HepG2 (cell line): ENCODE results near the gene ZBTB25. TPM values are rescaled to one million over a fixed set of nuclear protein-coding genes. Genes with fewer than 3 reads are reported as not detected.

Experiments used
- AGO1 ChIP-seq: fragments of 200-400 bp; formaldehyde crosslinking; IDR thresholded peaks from 2 replicates; pipeline ENCODE4 v1.6.1; 2017; ENCODE audit warnings: mild to moderate bottlenecking, low read depth, low read length, moderate library complexity; ENCODE audit not compliant: poor library complexity, severe bottlenecking
- MAFG ChIP-seq: sonication (generic); formaldehyde crosslinking; IDR thresholded peaks from 2 replicates; pipeline ENCODE4 v1.5.1; 2020; ENCODE audit warnings: mild to moderate bottlenecking, missing genetic modification reagents
- NFKBIZ ChIP-seq: IDR thresholded peaks from 2 replicates; pipeline ENCODE4 v1.6.1; 2018; ENCODE audit warnings: missing genetic modification reagents, missing compliant biosample characterization
- SSRP1 ChIP-seq: IDR thresholded peaks from 2 replicates; pipeline ENCODE4 v1.6.1; 2016; ENCODE audit warnings: control low read depth
- TBL1XR1 ChIP-seq: fragments of 150-350 bp; IDR thresholded peaks from 2 replicates; pipeline ENCODE4 v1.6.1; 2014; ENCODE audit warnings: borderline replicate concordance, low read length; ENCODE audit not compliant: partially characterized antibody
- TBP ChIP-seq: sonication (generic); formaldehyde crosslinking; IDR thresholded peaks from 2 replicates; pipeline ENCODE4 v1.5.0; 2020; ENCODE audit warnings: missing genetic modification reagents
- ZKSCAN5 ChIP-seq: sonication (generic); formaldehyde crosslinking; IDR thresholded peaks from 2 replicates; pipeline ENCODE4 v1.5.1; 2020; ENCODE audit warnings: mild to moderate bottlenecking, missing genetic modification reagents
- ZNF160 ChIP-seq: sonication (generic); formaldehyde crosslinking; IDR thresholded peaks from 2 replicates; pipeline ENCODE4 v1.8.0; 2022; ENCODE audit warnings: mild to moderate bottlenecking, inconsistent platforms, missing genetic modification reagents
- ZNF775 ChIP-seq: sonication (generic); formaldehyde crosslinking; IDR thresholded peaks from 2 replicates; pipeline ENCODE4 v1.4.0; 2020; ENCODE audit warnings: missing genetic modification reagents, mild to moderate bottlenecking, moderate library complexity, borderline replicate concordance
- ZNF780A ChIP-seq: sonication (generic); formaldehyde crosslinking; IDR thresholded peaks from 2 replicates; pipeline ENCODE4 v1.8.0; 2022; ENCODE audit warnings: mild to moderate bottlenecking, missing genetic modification reagents, moderate library complexity
- polyA plus RNA-seq, 8 experiments: library from polyadenylated mRNA; depleted of rRNA in 3 of 8; stranded (reverse) in 7 of 8; unstranded in 1 of 8; fragments of >200 nt; fragmentation: Illumina TruSeq in 4 of 8; extraction: Trizol in 4 of 8; gene quantifications; 2 replicates each; pipeline versions ENCODE4 v1.2.1 to v1.2.3, GENCODE V29; 2011 to 2016; ENCODE audit warnings: low read depth in 4 of 8, missing spikeins in 1 of 8, mixed read lengths in 1 of 8; ENCODE audit not compliant: insufficient read depth in 1 of 8
- total RNA-seq, 5 experiments: library from RNA; depleted of rRNA; stranded (reverse); fragments of >200 nt; fragmentation: Illumina TruSeq; extraction: Trizol; gene quantifications; 2 replicates each; pipeline ENCODE4 v1.2.3, GENCODE V29; 2016; ENCODE audit warnings: low read depth in 1 of 5
- TF ChIP-seq, protein P1 (sequence below): sonication (generic); formaldehyde crosslinking; IDR thresholded peaks from 2 replicates; pipeline ENCODE4 v1.8.0; 2022; ENCODE audit warnings: missing genetic modification reagents, mild to moderate bottlenecking, moderate library complexity, borderline replicate concordance
- TF ChIP-seq, protein P2 (sequence below): sonication (generic); formaldehyde crosslinking; IDR thresholded peaks from 2 replicates; pipeline ENCODE4 v1.5.0; 2020; ENCODE audit warnings: mild to moderate bottlenecking, missing genetic modification reagents, borderline replicate concordance
- TF ChIP-seq, protein P3 (sequence below): sonication (generic); formaldehyde crosslinking; IDR thresholded peaks from 2 replicates; pipeline ENCODE4 v1.4.0; 2020; ENCODE audit warnings: mild to moderate bottlenecking, low read depth, missing genetic modification reagents
- TF ChIP-seq, protein P4 (sequence below): sonication (generic); formaldehyde crosslinking; IDR thresholded peaks from 2 replicates; pipeline ENCODE4 v1.4.0; 2020; ENCODE audit warnings: missing genetic modification reagents
- TF ChIP-seq, protein P5 (sequence below): IDR thresholded peaks from 2 replicates; pipeline ENCODE4 v1.6.1; 2016; ENCODE audit warnings: control low read depth
- TF ChIP-seq, protein P6 (sequence below), 2 experiments: sonication (generic) in 1 of 2; formaldehyde crosslinking in 1 of 2; IDR thresholded peaks; 2 replicates each; pipeline versions ENCODE4 v1.4.0 to v1.6.1; 2018 to 2020; ENCODE audit warnings: missing genetic modification reagents in 2 of 2, borderline replicate concordance in 1 of 2, low read depth in 1 of 2, mild to moderate bottlenecking in 1 of 2, missing biosample characterization in 1 of 2

The ZBTB25 gene
- total and polyA plus RNA-seq, 2 of the 13 experiments (the other 11 are each of a cell fraction or from before 2014, with no cell fraction given), result 3.5 to 7.6 TPM

DNA sequence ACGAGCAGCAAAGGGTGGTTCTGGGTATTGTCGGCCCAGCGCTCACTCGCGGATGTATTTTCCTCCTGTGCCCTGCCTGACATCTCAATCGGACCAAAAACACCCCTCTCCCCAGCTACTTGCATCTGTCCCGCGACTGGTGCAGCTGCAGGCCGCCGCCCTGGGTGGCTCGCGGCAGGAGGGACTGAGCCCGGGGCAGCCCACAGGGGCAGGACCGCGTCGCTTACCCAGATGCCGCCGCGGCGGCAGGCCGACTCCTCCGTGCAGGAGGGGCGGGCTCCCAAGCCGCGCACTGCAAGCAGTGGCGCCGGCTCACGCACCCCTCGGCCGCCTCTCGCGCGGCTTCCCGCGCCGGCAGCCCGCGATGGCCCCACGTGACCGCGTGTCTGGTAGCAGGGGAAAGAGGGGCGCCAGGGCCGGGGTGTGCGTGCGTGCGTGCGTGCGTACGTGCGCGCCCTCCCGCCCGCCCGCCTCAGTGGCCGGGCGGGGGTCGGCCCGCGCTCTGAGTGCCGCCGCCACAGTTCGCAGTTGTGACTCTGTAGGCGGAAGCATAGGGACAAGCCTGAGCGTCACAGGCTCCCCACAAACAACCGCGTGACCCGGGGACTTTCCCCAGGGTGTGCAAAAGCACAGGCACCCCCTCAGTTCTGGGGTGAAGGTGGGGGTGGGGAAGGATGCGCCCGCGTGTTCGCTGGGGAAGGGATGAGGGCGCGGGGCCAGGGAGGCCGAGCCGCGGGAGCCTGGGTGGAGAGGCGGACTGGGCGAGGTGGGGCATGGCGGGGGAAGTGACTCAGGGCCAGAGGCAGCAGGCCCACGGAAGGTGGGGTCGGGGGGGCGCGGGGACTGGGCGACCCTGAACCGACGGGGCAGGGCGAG, at the start of gene ZBTB25 (continued):
- TF ChIP-seq, protein P1, sequence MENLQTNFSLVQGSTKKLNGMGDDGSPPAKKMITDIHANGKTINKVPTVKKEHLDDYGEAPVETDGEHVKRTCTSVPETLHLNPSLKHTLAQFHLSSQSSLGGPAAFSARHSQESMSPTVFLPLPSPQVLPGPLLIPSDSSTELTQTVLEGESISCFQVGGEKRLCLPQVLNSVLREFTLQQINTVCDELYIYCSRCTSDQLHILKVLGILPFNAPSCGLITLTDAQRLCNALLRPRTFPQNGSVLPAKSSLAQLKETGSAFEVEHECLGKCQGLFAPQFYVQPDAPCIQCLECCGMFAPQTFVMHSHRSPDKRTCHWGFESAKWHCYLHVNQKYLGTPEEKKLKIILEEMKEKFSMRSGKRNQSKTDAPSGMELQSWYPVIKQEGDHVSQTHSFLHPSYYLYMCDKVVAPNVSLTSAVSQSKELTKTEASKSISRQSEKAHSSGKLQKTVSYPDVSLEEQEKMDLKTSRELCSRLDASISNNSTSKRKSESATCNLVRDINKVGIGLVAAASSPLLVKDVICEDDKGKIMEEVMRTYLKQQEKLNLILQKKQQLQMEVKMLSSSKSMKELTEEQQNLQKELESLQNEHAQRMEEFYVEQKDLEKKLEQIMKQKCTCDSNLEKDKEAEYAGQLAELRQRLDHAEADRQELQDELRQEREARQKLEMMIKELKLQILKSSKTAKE, result 0 out of 2 replicates have a peak, but pooled peaks have one; percentile 24
- TF ChIP-seq TBL1XR1, result no peak
- TF ChIP-seq SSRP1 (CRISPR knock-in tag), result no peak
- TF ChIP-seq, protein P2, sequence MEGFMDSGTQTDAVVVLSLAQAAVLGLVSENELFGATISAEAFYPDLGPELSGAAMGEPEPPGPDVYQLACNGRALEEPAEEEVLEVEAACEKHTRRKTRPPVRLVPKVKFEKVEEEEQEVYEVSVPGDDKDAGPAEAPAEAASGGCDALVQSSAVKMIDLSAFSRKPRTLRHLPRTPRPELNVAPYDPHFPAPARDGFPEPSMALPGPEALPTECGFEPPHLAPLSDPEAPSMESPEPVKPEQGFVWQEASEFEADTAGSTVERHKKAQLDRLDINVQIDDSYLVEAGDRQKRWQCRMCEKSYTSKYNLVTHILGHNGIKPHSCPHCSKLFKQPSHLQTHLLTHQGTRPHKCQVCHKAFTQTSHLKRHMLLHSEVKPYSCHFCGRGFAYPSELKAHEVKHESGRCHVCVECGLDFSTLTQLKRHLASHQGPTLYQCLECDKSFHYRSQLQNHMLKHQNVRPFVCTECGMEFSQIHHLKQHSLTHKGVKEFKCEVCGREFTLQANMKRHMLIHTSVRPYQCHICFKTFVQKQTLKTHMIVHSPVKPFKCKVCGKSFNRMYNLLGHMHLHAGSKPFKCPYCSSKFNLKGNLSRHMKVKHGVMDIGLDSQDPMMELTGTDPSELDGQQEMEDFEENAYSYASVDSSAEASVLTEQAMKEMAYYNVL, result 0 out of 2 replicates have a peak, but pooled peaks have one; percentile 5
- TF ChIP-seq, protein P3, sequence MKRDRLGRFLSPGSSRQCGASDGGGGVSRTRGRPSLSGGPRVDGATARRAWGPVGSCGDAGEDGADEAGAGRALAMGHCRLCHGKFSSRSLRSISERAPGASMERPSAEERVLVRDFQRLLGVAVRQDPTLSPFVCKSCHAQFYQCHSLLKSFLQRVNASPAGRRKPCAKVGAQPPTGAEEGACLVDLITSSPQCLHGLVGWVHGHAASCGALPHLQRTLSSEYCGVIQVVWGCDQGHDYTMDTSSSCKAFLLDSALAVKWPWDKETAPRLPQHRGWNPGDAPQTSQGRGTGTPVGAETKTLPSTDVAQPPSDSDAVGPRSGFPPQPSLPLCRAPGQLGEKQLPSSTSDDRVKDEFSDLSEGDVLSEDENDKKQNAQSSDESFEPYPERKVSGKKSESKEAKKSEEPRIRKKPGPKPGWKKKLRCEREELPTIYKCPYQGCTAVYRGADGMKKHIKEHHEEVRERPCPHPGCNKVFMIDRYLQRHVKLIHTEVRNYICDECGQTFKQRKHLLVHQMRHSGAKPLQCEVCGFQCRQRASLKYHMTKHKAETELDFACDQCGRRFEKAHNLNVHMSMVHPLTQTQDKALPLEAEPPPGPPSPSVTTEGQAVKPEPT (CRISPR knock-in tag), result no peak
- no peak for TF ChIP-seq NFKBIZ
- TF ChIP-seq ZNF780A (CRISPR knock-in tag), result no peak
- TF ChIP-seq ZNF160 (CRISPR knock-in tag), result peak; percentile 37
- TF ChIP-seq, protein P4, sequence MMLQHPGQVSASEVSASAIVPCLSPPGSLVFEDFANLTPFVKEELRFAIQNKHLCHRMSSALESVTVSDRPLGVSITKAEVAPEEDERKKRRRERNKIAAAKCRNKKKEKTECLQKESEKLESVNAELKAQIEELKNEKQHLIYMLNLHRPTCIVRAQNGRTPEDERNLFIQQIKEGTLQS, result no peak
- TF ChIP-seq, protein P5, sequence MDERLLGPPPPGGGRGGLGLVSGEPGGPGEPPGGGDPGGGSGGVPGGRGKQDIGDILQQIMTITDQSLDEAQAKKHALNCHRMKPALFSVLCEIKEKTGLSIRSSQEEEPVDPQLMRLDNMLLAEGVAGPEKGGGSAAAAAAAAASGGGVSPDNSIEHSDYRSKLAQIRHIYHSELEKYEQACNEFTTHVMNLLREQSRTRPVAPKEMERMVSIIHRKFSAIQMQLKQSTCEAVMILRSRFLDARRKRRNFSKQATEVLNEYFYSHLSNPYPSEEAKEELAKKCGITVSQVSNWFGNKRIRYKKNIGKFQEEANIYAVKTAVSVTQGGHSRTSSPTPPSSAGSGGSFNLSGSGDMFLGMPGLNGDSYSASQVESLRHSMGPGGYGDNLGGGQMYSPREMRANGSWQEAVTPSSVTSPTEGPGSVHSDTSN (CRISPR knock-in tag), result no peak
- TF ChIP-seq ZNF775 (CRISPR knock-in tag), result no peak
- TF ChIP-seq ZKSCAN5 (CRISPR knock-in tag), result no peak
- TF ChIP-seq, protein P6, sequence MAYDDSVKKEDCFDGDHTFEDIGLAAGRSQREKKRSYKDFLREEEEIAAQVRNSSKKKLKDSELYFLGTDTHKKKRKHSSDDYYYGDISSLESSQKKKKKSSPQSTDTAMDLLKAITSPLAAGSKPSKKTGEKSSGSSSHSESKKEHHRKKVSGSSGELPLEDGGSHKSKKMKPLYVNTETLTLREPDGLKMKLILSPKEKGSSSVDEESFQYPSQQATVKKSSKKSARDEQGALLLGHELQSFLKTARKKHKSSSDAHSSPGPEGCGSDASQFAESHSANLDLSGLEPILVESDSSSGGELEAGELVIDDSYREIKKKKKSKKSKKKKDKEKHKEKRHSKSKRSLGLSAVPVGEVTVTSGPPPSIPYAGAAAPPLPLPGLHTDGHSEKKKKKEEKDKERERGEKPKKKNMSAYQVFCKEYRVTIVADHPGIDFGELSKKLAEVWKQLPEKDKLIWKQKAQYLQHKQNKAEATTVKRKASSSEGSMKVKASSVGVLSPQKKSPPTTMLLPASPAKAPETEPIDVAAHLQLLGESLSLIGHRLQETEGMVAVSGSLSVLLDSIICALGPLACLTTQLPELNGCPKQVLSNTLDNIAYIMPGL (CRISPR knock-in tag; IDR thresholded peaks at IDR 0.05; ENCODE audit: borderline replicate concordance in 1 of 2, low read depth in 1 of 2), result peak; percentile 61 to 66
- TF ChIP-seq AGO1, result no peak
- no peak for TF ChIP-seq MAFG (CRISPR knock-in tag)
- TF ChIP-seq TBP (CRISPR knock-in tag), result no peak
